Adrenal gland (tissue), 5 donors: ENCODE measurements around the gene NANP.

Experiments used
- POLR2A ChIP-seq, 2 donors: fragments of 450-650 bp; IDR thresholded peaks; one replicate each; pipeline ENCODE4 v1.6.1; 2017; ENCODE audit warnings: antibody characterized with exemption in 2 of 2, mild to moderate bottlenecking in 2 of 2, moderate library complexity in 1 of 2
- TF ChIP-seq, protein P1 (sequence below), 6 experiments: fragments of 450-650 bp in 4 of 6; fragments of 200-600 bp in 2 of 6; sonication (generic) in 1 of 6; IDR thresholded peaks; 1 replicate in 5 of 6; 2 replicates in 1 of 6; pipeline versions ENCODE4 v1.5.1 to v1.8.0; 2016 to 2021; ENCODE audit warnings: antibody characterized with exemption in 6 of 6, mild to moderate bottlenecking in 2 of 6, moderate library complexity in 1 of 6
- donor health status: DM: no; HTN: no; CAD: no.

DNA sequence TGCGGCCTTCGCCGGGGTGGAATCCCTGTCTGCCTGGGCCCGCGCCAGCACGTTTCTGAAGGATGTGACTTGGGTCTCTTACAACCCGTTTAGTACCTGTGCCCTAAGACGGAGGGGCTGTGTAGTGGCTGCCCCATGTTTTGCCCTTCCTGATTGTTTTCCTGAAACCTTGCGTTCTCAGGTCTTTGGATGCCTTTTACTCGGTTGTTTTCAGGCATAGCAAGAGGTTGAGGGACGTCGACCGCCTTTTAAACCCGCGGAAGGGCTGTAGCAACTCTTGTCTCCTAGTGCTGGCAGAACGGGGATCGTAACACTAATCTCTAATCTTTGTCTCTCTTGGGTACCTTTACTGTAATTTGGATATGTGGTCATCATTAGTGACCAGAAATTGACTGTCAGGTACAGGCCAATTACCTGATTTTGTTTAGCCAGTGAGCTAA is 706 bp upstream of the NANP start:
- TF ChIP-seq, protein P1, sequence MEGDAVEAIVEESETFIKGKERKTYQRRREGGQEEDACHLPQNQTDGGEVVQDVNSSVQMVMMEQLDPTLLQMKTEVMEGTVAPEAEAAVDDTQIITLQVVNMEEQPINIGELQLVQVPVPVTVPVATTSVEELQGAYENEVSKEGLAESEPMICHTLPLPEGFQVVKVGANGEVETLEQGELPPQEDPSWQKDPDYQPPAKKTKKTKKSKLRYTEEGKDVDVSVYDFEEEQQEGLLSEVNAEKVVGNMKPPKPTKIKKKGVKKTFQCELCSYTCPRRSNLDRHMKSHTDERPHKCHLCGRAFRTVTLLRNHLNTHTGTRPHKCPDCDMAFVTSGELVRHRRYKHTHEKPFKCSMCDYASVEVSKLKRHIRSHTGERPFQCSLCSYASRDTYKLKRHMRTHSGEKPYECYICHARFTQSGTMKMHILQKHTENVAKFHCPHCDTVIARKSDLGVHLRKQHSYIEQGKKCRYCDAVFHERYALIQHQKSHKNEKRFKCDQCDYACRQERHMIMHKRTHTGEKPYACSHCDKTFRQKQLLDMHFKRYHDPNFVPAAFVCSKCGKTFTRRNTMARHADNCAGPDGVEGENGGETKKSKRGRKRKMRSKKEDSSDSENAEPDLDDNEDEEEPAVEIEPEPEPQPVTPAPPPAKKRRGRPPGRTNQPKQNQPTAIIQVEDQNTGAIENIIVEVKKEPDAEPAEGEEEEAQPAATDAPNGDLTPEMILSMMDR (IDR thresholded peaks at IDR 0.05): no peak
- TF ChIP-seq POLR2A (IDR thresholded peaks at IDR 0.05): no peak
